T-helper 2 cell treated with Interferon-gamma antibody and Interleukin-4, amounts not matched to agents 5 μg/mL and 100 μg/mL, for 36 hours (primary cell): Measurements from ENCODE around the gene MLH3.
A peak's percentile ranks its signal among the peaks of the same experiment; 100 is the strongest.

Experiments used
- DNase-seq: peaks from one replicate; pipeline ENCODE4 v3.0.0; 2021; ENCODE audit warnings: low spot score
- H3K27ac Mint-ChIP-seq: one replicate; pipeline ENCODE4 v1.8.0; 2021; ENCODE audit warnings: mild to moderate bottlenecking, mixed read lengths
- H3K27me3 Mint-ChIP-seq: one replicate; pipeline ENCODE4 v1.8.0; 2021; ENCODE audit warnings: low read depth, mixed read lengths
- H3K36me3 Mint-ChIP-seq: one replicate; pipeline ENCODE4 v1.8.0; 2021; ENCODE audit warnings: low read depth, mixed read lengths
- H3K4me1 Mint-ChIP-seq: one replicate; pipeline ENCODE4 v1.8.0; 2021; ENCODE audit warnings: low read depth, mixed read lengths
- H3K4me3 Mint-ChIP-seq: one replicate; pipeline ENCODE4 v1.8.0; 2022; ENCODE audit warnings: mild to moderate bottlenecking, moderate library complexity, mixed read lengths
- H3K9me3 Mint-ChIP-seq: one replicate; pipeline ENCODE4 v1.8.0; 2021; ENCODE audit warnings: mixed read lengths

Gene MLH3

GRCh38 chr14:75050852-75051555, at the start of gene MLH3:
MLH3 (minus strand) TSS chr14:75051467; CDS start chr14:75049655, 1,812 bp downstream.
- Mint-ChIP-seq H3K27me3 (no peaks in the 10 kb centered on the region), H3K27ac (peak within 1 kb of the TSS; percentile 91), H3K9me3 (no peaks in the 10 kb centered on the region), H3K36me3 (peaks cover 42% of the 10 kb centered on the region), H3K4me1 (peaks cover 55% of the 10 kb centered on the region), H3K4me3 (peak within 1 kb of the TSS; percentile 91)
- DNase-seq, result peak; percentile 83

GRCh38 chr14:75098682-75099081, 47.4 kb upstream of the MLH3 start:
- no peak overlapping the region for H3K4me3 Mint-ChIP-seq
- no peaks in the 10 kb centered on the region for H3K4me1 Mint-ChIP-seq
- H3K27ac Mint-ChIP-seq, result no peak overlapping the region
- no peaks in the 10 kb centered on the region for H3K27me3 Mint-ChIP-seq
- peaks cover 38% of the 10 kb centered on the region for H3K36me3 Mint-ChIP-seq
- H3K9me3 Mint-ChIP-seq, result no peaks in the 10 kb centered on the region
- DNase-seq, result no peak

- Mint-ChIP-seq H3K4me1 (no peaks in the 10 kb centered on the region), H3K36me3 (peaks cover 39% of the 10 kb centered on the region), H3K27me3 (no peaks in the 10 kb centered on the region), H3K9me3 (no peaks in the 10 kb centered on the region), H3K27ac (no peak overlapping the region), H3K4me3 (no peak overlapping the region)
- no peak for DNase-seq
These were observed 46.9 kb upstream of the MLH3 start for GRCh38 chr14:75098212-75098611.

- H3K27ac Mint-ChIP-seq, result no peak overlapping the region
- no peaks in the 10 kb centered on the region for H3K9me3 Mint-ChIP-seq
- H3K27me3 Mint-ChIP-seq, result no peaks in the 10 kb centered on the region
- no peak for DNase-seq
- H3K4me1 Mint-ChIP-seq, result no peaks in the 10 kb centered on the region
- peaks cover 37% of the 10 kb centered on the region for H3K36me3 Mint-ChIP-seq
- no peak overlapping the region for H3K4me3 Mint-ChIP-seq
These were observed 45.7 kb upstream of the MLH3 start for GRCh38 chr14:75096959-75097358.

- DNase-seq, result no peak
- Mint-ChIP-seq H3K9me3 (no peaks in the 10 kb centered on the region), H3K36me3 (peaks cover 40% of the 10 kb centered on the region), H3K27ac (no peak overlapping the region), H3K4me1 (no peaks in the 10 kb centered on the region), H3K27me3 (no peaks in the 10 kb centered on the region), H3K4me3 (no peak overlapping the region)
These were observed 44.4 kb upstream of the MLH3 start for GRCh38 chr14:75095690-75096089.

- no peaks in the 10 kb centered on the region for H3K27me3 Mint-ChIP-seq
- H3K9me3 Mint-ChIP-seq, result no peaks in the 10 kb centered on the region
- no peak for DNase-seq
- peaks cover 42% of the 10 kb centered on the region for H3K36me3 Mint-ChIP-seq
- no peak overlapping the region for H3K4me3 Mint-ChIP-seq
- H3K27ac Mint-ChIP-seq, result no peak overlapping the region
- H3K4me1 Mint-ChIP-seq, result no peaks in the 10 kb centered on the region
These were observed 43.6 kb upstream of the MLH3 start for GRCh38 chr14:75094896-75095295.

- no peaks in the 10 kb centered on the region for H3K9me3 Mint-ChIP-seq
- DNase-seq, result no peak
- peaks cover 32% of the 10 kb centered on the region for H3K36me3 Mint-ChIP-seq
- H3K27me3 Mint-ChIP-seq, result no peaks in the 10 kb centered on the region
- no peak overlapping the region for H3K27ac Mint-ChIP-seq
- no peak overlapping the region for H3K4me3 Mint-ChIP-seq
- H3K4me1 Mint-ChIP-seq, result no peaks in the 10 kb centered on the region
These were observed 41.4 kb upstream of the MLH3 start for GRCh38 chr14:75092698-75093097.

GRCh38 chr14:75091251-75091650, 40.0 kb upstream of the MLH3 start:
- H3K9me3 Mint-ChIP-seq, result no peaks in the 10 kb centered on the region
- H3K27me3 Mint-ChIP-seq, result no peaks in the 10 kb centered on the region
- no peak overlapping the region for H3K4me3 Mint-ChIP-seq
- no peak for DNase-seq
- H3K36me3 Mint-ChIP-seq, result peaks cover 36% of the 10 kb centered on the region
- H3K27ac Mint-ChIP-seq, result no peak overlapping the region
- H3K4me1 Mint-ChIP-seq, result no peaks in the 10 kb centered on the region

GRCh38 chr14:75090353-75090752, 39.1 kb upstream of the MLH3 start:
- no peaks in the 10 kb centered on the region for H3K27me3 Mint-ChIP-seq
- no peak for DNase-seq
- H3K4me1 Mint-ChIP-seq, result no peaks in the 10 kb centered on the region
- H3K27ac Mint-ChIP-seq, result no peak overlapping the region
- no peak overlapping the region for H3K4me3 Mint-ChIP-seq
- H3K9me3 Mint-ChIP-seq, result no peaks in the 10 kb centered on the region
- peaks cover 39% of the 10 kb centered on the region for H3K36me3 Mint-ChIP-seq

GRCh38 chr14:75088566-75089373, 37.5 kb upstream of the MLH3 start:
- H3K4me1 Mint-ChIP-seq, result no peaks in the 10 kb centered on the region
- H3K36me3 Mint-ChIP-seq, result peaks cover 44% of the 10 kb centered on the region
- DNase-seq, result no peak
- H3K9me3 Mint-ChIP-seq, result no peaks in the 10 kb centered on the region
- H3K4me3 Mint-ChIP-seq, result no peak overlapping the region
- no peak overlapping the region for H3K27ac Mint-ChIP-seq
- H3K27me3 Mint-ChIP-seq, result no peaks in the 10 kb centered on the region

GRCh38 chr14:75088153-75088552, 36.9 kb upstream of the MLH3 start:
- Mint-ChIP-seq H3K36me3 (peaks cover 47% of the 10 kb centered on the region), H3K27ac (no peak overlapping the region)

GRCh38 chr14:75084513-75084912, 33.2 kb upstream of the MLH3 start:
- no peak for DNase-seq
- Mint-ChIP-seq H3K36me3 (peaks cover 45% of the 10 kb centered on the region), H3K27ac (no peak overlapping the region), H3K27me3 (no peaks in the 10 kb centered on the region), H3K4me3 (no peak overlapping the region), H3K9me3 (no peaks in the 10 kb centered on the region), H3K4me1 (no peaks in the 10 kb centered on the region)

More at GRCh38 chr14:75088153-75088552, 36.9 kb upstream of the MLH3 start:
- Mint-ChIP-seq H3K4me1 (no peaks in the 10 kb centered on the region), H3K9me3 (no peaks in the 10 kb centered on the region), H3K4me3 (no peak overlapping the region), H3K27me3 (no peaks in the 10 kb centered on the region)
- no peak for DNase-seq

GRCh38 chr14:75083271-75083670, 32.0 kb upstream of the MLH3 start:
- Mint-ChIP-seq H3K27me3 (no peaks in the 10 kb centered on the region), H3K4me1 (no peaks in the 10 kb centered on the region), H3K36me3 (peaks cover 45% of the 10 kb centered on the region), H3K27ac (no peak overlapping the region), H3K4me3 (no peak overlapping the region), H3K9me3 (no peaks in the 10 kb centered on the region)
- DNase-seq, result no peak

GRCh38 chr14:75081660-75082229, 30.5 kb upstream of the MLH3 start:
- no peaks in the 10 kb centered on the region for H3K9me3 Mint-ChIP-seq
- DNase-seq, result no peak
- no peak overlapping the region for H3K27ac Mint-ChIP-seq
- H3K4me3 Mint-ChIP-seq, result no peak overlapping the region
- no peaks in the 10 kb centered on the region for H3K4me1 Mint-ChIP-seq
- no peaks in the 10 kb centered on the region for H3K27me3 Mint-ChIP-seq
- H3K36me3 Mint-ChIP-seq, result peaks cover 36% of the 10 kb centered on the region
